ENCODE results near the gene DUSP22. TPM values are rescaled to one million over a fixed set of nuclear protein-coding genes. Genes with fewer than 3 reads are reported as not detected.

Gene DUSP22
- total RNA-seq, 1 experiment from 2014 or later = 25.0 TPM

- Histone ChIP-seq H2BK15ac (ENCODE audit: low read depth, low read length) (no peak overlapping the region), H3K56ac (ENCODE audit: insufficient read length, low read depth, low read length) (no peak overlapping the region), H2BK20ac (ENCODE audit: low read depth, low read length, poor library complexity, severe bottlenecking) (no peak overlapping the region), H3K27me3 (ENCODE audit: insufficient read depth, low read length) (no peaks in the 10 kb centered on the region), H3K23ac (ENCODE audit: insufficient read length, low read depth, low read length) (no peak overlapping the region), H3K23me2 (ENCODE audit: insufficient read length, low read depth, low read length, poor library complexity, severe bottlenecking) (no peaks in the 10 kb centered on the region), H2BK5ac (ENCODE audit: insufficient read length, low read length) (no peak overlapping the region), H3K4ac (ENCODE audit: low read depth, low read length) (no peak overlapping the region), H3K4me2 (ENCODE audit: insufficient read depth, insufficient read length, low read length) (no peak overlapping the region), H3K14ac (ENCODE audit: insufficient read depth, low read length) (no peak overlapping the region), H3K27ac (ENCODE audit: insufficient read length, low read depth, low read length) (no peak overlapping the region), H4K91ac (ENCODE audit: insufficient read length, low read depth, low read length) (no peak overlapping the region), H4K5ac (ENCODE audit: insufficient read length, low read depth, low read length) (no peak overlapping the region), H3K9me3 (ENCODE audit: control insufficient read depth, low read depth, low read length) (peaks cover 73% of the 10 kb centered on the region), H3K4me1 (ENCODE audit: insufficient read depth, low read length) (no peaks in the 10 kb centered on the region), H3K18ac (ENCODE audit: insufficient read length, low read depth, low read length) (no peak overlapping the region), H2BK12ac (ENCODE audit: insufficient read length, low read depth, low read length) (no peak overlapping the region), H3K79me2 (ENCODE audit: insufficient read depth, low read length) (no peaks in the 10 kb centered on the region), H2AK5ac (ENCODE audit: insufficient read length, low read length) (no peak overlapping the region), H4K8ac (replicated peaks; ENCODE audit: insufficient read length, low read depth, low read length) (no peak overlapping the region), H3T11ph (ENCODE audit: low read length) (no peak overlapping the region), H3K9ac (ENCODE audit: extremely low read depth, insufficient read length, low read length) (no peak overlapping the region), H3K79me1 (ENCODE audit: insufficient read depth, low read depth, low read length, poor library complexity, severe bottlenecking) (no peaks in the 10 kb centered on the region), H2AFZ (ENCODE audit: low read length) (no peak overlapping the region), H2BK120ac (ENCODE audit: low read depth, low read length, poor library complexity, severe bottlenecking) (no peak overlapping the region), H4K20me1 (ENCODE audit: control insufficient read depth, insufficient read depth, insufficient read length) (no peaks in the 10 kb centered on the region)
- peaks cover 93 to 99% of the 10 kb centered on the region in 2 experiments for H3K9me3 Mint-ChIP-seq
- no peak for DNase-seq
- no peak for TF ChIP-seq CTCF (conservative IDR thresholded peaks at IDR 0.05)
- WGBS (ENCODE audit: extremely low coverage, insufficient read length, low lambda C conversion rate) = no CpG with 5 or more reads among the region's 5 CpGs
- H3K27ac Mint-ChIP-seq = no peak overlapping the region
- peaks cover 22 to 31% (median 30%) of the 10 kb centered on the region in 3 experiments for H3K36me3 Mint-ChIP-seq (ENCODE audit: insufficient read depth in 1 of 3, low read depth in 3 of 3)
- no peak overlapping the region for H3K4me3 Mint-ChIP-seq
- no peaks in the 10 kb centered on the region for H3K4me1 Mint-ChIP-seq
- H3K27me3 Mint-ChIP-seq (ENCODE audit: low read depth) = peaks cover 16% of the 10 kb centered on the region
Observed at GRCh38 chr6:360349-360748, 68.1 kb downstream of the DUSP22 start.

Data from H9 (cell line).